NT2/D1 (cell line): ENCODE measurements around the gene PCP4.

Source experiments
- DNase-seq: peaks from one replicate; pipeline ENCODE4 v3.0.0-alpha.2; 2011; ENCODE audit warnings: low read depth, low spot score
- H3K27me3 ChIP-seq: 2 replicates; pipeline ENCODE4 v1.6.0; 2011; ENCODE audit warnings: mild to moderate bottlenecking; ENCODE audit not compliant: insufficient read length, insufficient read depth
- H3K36me3 ChIP-seq: 2 replicates; pipeline ENCODE4 v1.6.1; 2011; ENCODE audit warnings: mild to moderate bottlenecking, low read length, mixed read lengths; ENCODE audit not compliant: insufficient read depth, insufficient read length
- H3K4me1 ChIP-seq: 2 replicates; pipeline ENCODE4 v1.5.1; 2011; ENCODE audit not compliant: insufficient read depth, insufficient read length
- H3K4me3 ChIP-seq: 2 replicates; pipeline ENCODE4 v1.5.1; 2011; ENCODE audit warnings: low read depth; ENCODE audit not compliant: insufficient read length
- H3K9ac ChIP-seq: 2 replicates; pipeline ENCODE4 v1.6.0; 2011; ENCODE audit warnings: low read depth; ENCODE audit not compliant: insufficient read length
- H3K9me3 ChIP-seq: 2 replicates; pipeline ENCODE4 v1.5.1; 2011; ENCODE audit warnings: mild to moderate bottlenecking, low read length; ENCODE audit not compliant: insufficient read depth
- SUZ12 ChIP-seq: IDR thresholded peaks from 2 replicates; pipeline ENCODE4 v1.6.1; 2011; ENCODE audit not compliant: insufficient read length, insufficient read depth; ENCODE audit errors: extremely low read depth
- YY1 ChIP-seq: IDR thresholded peaks from 2 replicates; pipeline ENCODE4 v1.6.1; 2011; ENCODE audit not compliant: insufficient read length, insufficient read depth
- ZNF274 ChIP-seq: IDR thresholded peaks from 2 replicates; pipeline ENCODE4 v1.6.1; 2011; ENCODE audit warnings: mild to moderate bottlenecking, low read depth, low read length

PCP4 gene

DNA sequence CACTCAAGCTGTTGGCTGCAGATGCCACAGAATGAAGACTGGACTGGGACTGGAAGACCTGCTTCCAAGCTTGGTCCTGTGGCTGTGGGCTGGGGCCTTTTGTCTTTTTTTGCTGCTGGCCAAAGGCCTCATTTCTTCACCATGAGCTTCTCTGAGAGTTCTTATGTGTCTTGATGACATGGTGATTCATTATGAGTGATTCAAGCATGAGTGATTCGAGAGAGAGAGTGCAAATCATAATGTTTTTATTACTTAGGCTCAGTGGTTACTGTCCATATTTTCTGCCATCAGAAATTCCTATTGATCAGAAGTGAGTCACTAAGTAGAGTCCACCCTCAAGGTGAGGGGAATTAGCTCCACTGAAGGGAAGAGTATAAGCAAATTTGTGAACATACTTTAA, 94.0 kb downstream of the PCP4 start:
- no peak for TF ChIP-seq ZNF274
- TF ChIP-seq YY1 = no peak
- TF ChIP-seq SUZ12 = no peak

DNA sequence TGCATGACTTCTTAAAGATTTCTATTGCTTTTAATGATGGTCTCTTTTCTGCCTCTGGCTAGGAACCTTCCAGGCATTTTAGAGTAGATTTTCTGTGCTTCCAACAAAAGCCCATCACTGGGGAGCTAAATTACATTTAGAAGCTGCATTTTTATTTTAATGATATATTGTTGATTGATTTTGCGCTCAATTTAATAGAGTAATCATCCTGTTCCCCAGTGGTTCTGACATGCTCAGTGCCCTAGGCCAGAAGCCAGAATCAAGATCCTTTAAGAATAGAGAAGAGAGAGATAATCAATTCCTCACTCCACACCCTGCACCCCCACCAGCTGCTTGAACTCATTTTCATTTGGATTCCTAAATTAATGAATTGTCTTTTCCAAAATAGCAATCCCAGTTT, 97.8 kb downstream of the PCP4 start:
- H3K9me3 ChIP-seq = peaks cover 12% of the 10 kb centered on the region; the same call in 1 of the 2 replicates
- no peak overlapping the region for H3K9ac ChIP-seq
- DNase-seq = no peak
- TF ChIP-seq YY1 (no peak), SUZ12 (no peak), ZNF274 (no peak)
- no peak overlapping the region for H3K4me3 ChIP-seq
- no peaks in the 10 kb centered on the region for H3K4me1 ChIP-seq
- H3K36me3 ChIP-seq = no peaks in the 10 kb centered on the region
- no peaks in the 10 kb centered on the region for H3K27me3 ChIP-seq

More for the DNA sequence above, 94.0 kb downstream of the PCP4 start:
- H3K4me3 ChIP-seq = no peak overlapping the region
- H3K4me1 ChIP-seq = no peaks in the 10 kb centered on the region
- no peak for DNase-seq
- no peaks in the 10 kb centered on the region for H3K36me3 ChIP-seq
- no peak overlapping the region for H3K9ac ChIP-seq
- no peaks in the 10 kb centered on the region for H3K27me3 ChIP-seq
- peaks cover 17% of the 10 kb centered on the region; the same call in 1 of the 2 replicates for H3K9me3 ChIP-seq

DNA sequence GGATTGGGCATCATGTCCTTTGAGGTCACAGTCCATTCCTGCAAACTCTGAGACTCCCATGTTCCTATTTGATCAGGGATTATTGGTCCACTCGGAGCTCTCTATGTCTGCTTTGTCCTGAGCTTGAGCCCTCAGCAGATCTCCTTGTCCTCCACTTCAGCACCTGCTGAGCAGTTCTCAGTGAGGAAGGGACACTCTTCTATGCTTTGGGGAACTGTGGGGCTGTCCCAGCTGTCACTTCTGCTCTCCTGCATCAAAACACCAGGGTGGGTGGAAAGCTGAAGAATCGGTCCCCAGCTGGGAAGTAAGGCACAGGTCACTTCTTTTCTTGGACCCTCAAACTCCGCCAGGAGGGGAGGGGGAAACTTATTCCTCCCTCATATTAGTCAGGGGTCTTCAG, 99.5 kb downstream of the PCP4 start:
- Histone ChIP-seq H3K36me3 (no peaks in the 10 kb centered on the region), H3K9ac (no peak overlapping the region), H3K9me3 (no peaks in the 10 kb centered on the region), H3K27me3 (no peaks in the 10 kb centered on the region), H3K4me1 (no peaks in the 10 kb centered on the region), H3K4me3 (no peak overlapping the region)
- TF ChIP-seq YY1 = no peak
- no peak for TF ChIP-seq ZNF274
- no peak for DNase-seq

DNA sequence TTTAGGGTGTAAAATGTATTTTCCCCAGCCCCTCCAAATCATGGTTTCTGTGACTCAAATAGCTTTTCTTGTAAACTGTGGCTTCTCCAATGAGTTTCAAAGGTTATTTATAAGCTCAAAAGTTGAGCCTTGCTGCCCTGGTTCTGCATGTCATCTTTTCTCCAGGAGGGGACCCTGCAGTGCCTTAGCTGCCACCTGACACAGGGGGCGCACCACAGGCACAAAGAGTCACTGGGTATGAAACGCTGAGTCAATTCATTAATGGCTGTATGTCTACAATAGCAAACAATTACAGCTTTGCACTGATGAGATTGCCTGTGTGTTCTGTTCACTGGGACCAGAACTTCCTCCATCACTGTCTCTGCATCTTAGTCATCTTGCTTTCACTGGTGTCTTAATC, 100.8 kb downstream of the PCP4 start:
- TF ChIP-seq ZNF274 (no peak), SUZ12 (no peak), YY1 (no peak)
- no peak overlapping the region for H3K4me3 ChIP-seq
- no peaks in the 10 kb centered on the region for H3K4me1 ChIP-seq

GRCh38 chr21:39969691-39970364, 102.6 kb downstream of the PCP4 start:
- Histone ChIP-seq H3K4me1 (no peaks in the 10 kb centered on the region), H3K27me3 (peaks cover 7% of the 10 kb centered on the region), H3K4me3 (no peak overlapping the region), H3K9me3 (no peaks in the 10 kb centered on the region), H3K9ac (no peak overlapping the region), H3K36me3 (no peaks in the 10 kb centered on the region)
- TF ChIP-seq YY1 (no peak), ZNF274 (no peak), SUZ12 (no peak)
- DNase-seq = no peak

More for the DNA sequence above, 100.8 kb downstream of the PCP4 start:
- Histone ChIP-seq H3K36me3 (no peaks in the 10 kb centered on the region), H3K9me3 (no peaks in the 10 kb centered on the region), H3K9ac (no peak overlapping the region), H3K27me3 (no peaks in the 10 kb centered on the region)
- no peak for DNase-seq

- H3K9ac ChIP-seq = no peak overlapping the region
- H3K4me1 ChIP-seq = no peaks in the 10 kb centered on the region
- H3K27me3 ChIP-seq = peaks cover 16% of the 10 kb centered on the region
Observed at GRCh38 chr21:39971956-39972355, 104.7 kb downstream of the PCP4 start.

GRCh38 chr21:39972471-39972870, 105.2 kb downstream of the PCP4 start:
- Histone ChIP-seq H3K4me1 (no peaks in the 10 kb centered on the region), H3K36me3 (no peaks in the 10 kb centered on the region), H3K4me3 (no peak overlapping the region), H3K9me3 (no peaks in the 10 kb centered on the region), H3K27me3 (peaks cover 16% of the 10 kb centered on the region), H3K9ac (no peak overlapping the region)
- TF ChIP-seq ZNF274 = no peak
- TF ChIP-seq YY1 = no peak
- TF ChIP-seq SUZ12 = no peak
- no peak for DNase-seq

More at GRCh38 chr21:39971956-39972355, 104.7 kb downstream of the PCP4 start:
- H3K9me3 ChIP-seq = no peaks in the 10 kb centered on the region
- TF ChIP-seq ZNF274 (no peak), SUZ12 (no peak), YY1 (no peak)
- H3K36me3 ChIP-seq = no peaks in the 10 kb centered on the region
- no peak overlapping the region for H3K4me3 ChIP-seq
- no peak for DNase-seq
